Stomach (tissue), 4 donors: ENCODE results near the gene XYLB.

Experiments
- CTCF ChIP-seq, 7 experiments: fragments of 450-650 bp in 4 of 7; fragments of 200-600 bp in 3 of 7; sonication (generic) in 3 of 7; IDR thresholded peaks; one replicate each; pipeline ENCODE4 v1.5.1; 2016 to 2019; ENCODE audit warnings: antibody characterized with exemption in 7 of 7, control low read depth in 2 of 7, mild to moderate bottlenecking in 1 of 7
- EP300 ChIP-seq: sonication (generic); formaldehyde crosslinking; IDR thresholded peaks from one replicate; pipeline ENCODE4 v1.6.1; 2017; ENCODE audit warnings: antibody characterized with exemption
- POLR2A ChIP-seq, 4 donors: fragments of 450-650 bp; IDR thresholded peaks; one replicate each; pipeline ENCODE4 v1.6.1; 2016; ENCODE audit warnings: antibody characterized with exemption in 4 of 4, control low read depth in 2 of 4, mild to moderate bottlenecking in 1 of 4, moderate library complexity in 1 of 4
- POLR2AphosphoS5 ChIP-seq, 3 donors: sonication (generic); formaldehyde crosslinking; IDR thresholded peaks; one replicate each; pipeline ENCODE4 v1.6.1; 2016; ENCODE audit warnings: antibody characterized with exemption in 3 of 3

DNA sequence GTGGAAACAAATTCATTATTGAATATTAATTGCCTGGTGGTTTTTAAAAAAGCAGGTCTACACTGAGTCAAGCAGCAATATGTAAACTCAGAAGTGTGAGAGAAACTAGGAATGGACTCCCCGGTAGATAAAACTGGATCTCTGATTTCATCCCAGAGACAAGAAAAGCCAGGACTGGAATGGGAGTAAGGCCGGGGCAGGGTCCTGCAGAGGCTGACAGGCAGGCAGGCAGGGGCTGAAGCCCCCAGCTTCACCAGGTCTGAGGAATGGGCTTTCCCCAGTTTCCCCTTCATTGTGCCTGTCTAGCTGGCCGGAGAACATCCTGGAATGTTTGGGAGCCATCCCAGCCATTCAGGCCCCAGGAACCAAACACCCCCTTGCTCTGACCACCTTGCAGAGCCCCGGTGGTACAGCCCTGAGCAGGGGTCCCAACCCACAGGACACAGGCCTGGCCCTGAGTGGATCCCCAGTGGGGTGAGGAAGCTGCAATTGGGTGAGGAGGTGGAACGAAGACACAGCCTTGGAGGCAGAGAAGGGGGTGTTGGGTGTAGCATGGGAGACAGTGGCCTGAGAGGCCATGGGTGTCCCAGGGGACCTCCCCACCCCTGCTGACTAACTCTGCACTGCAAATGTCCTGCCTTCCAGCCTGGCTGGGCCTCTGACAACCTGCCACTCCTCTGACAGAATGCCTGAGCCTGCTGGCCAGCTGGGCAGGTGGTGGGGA, 31.7 kb upstream of the XYLB start:
- TF ChIP-seq CTCF (IDR thresholded peaks at IDR 0.05): no peak
- TF ChIP-seq POLR2A (IDR thresholded peaks at IDR 0.05): no peak
- no peak for TF ChIP-seq POLR2AphosphoS5 (IDR thresholded peaks at IDR 0.05)
- TF ChIP-seq EP300: no peak
